Esophagus squamous epithelium (tissue), 4 donors: ENCODE results near the gene ATP2B3.

Experiments
- CTCF ChIP-seq, 6 experiments: fragments of 450-650 bp in 4 of 6; fragments of 200-600 bp in 2 of 6; sonication (generic) in 2 of 6; IDR thresholded peaks; one replicate each; pipeline ENCODE4 v1.5.1; 2016 to 2019; ENCODE audit warnings: antibody characterized with exemption in 6 of 6, mild to moderate bottlenecking in 4 of 6, moderate library complexity in 4 of 6
- POLR2A ChIP-seq, 4 donors: fragments of 450-650 bp; IDR thresholded peaks; one replicate each; pipeline ENCODE4 v1.6.1; 2017; ENCODE audit warnings: antibody characterized with exemption in 4 of 4, mild to moderate bottlenecking in 4 of 4, moderate library complexity in 3 of 4

GRCh38 chrX:153471663-153472280, 45.7 kb upstream of the ATP2B3 start:
- TF ChIP-seq CTCF (IDR thresholded peaks at IDR 0.05) (no peak), POLR2A (IDR thresholded peaks at IDR 0.05) (no peak)
